Glutamatergic neuron (in vitro differentiated cells): Measurements from ENCODE around the gene AMPH. TPM values are rescaled to one million over a fixed set of nuclear protein-coding genes. Genes with fewer than 3 reads are reported as not detected.
A peak's percentile ranks its signal among the peaks of the same experiment; 100 is the strongest.

Experiments
- DNase-seq: peaks from one replicate; pipeline ENCODE4 v3.0.0; 2022
- H3K27ac Mint-ChIP-seq: one replicate; pipeline ENCODE4 v1.8.0; 2020; ENCODE audit warnings: mild to moderate bottlenecking, mixed read lengths, inconsistent platforms; ENCODE audit not compliant: unreplicated experiment
- H3K27me3 Mint-ChIP-seq: one replicate; pipeline ENCODE4 v1.8.0; 2020; ENCODE audit warnings: mild to moderate bottlenecking, moderate library complexity, mixed read lengths, inconsistent platforms; ENCODE audit not compliant: unreplicated experiment
- H3K36me3 Mint-ChIP-seq: one replicate; pipeline ENCODE4 v1.8.0; 2020; ENCODE audit warnings: mild to moderate bottlenecking, mixed read lengths, inconsistent platforms; ENCODE audit not compliant: unreplicated experiment
- H3K4me1 Mint-ChIP-seq: one replicate; pipeline ENCODE4 v1.8.0; 2020; ENCODE audit warnings: mild to moderate bottlenecking, low read depth, mixed read lengths, inconsistent platforms; ENCODE audit not compliant: unreplicated experiment
- H3K4me3 Mint-ChIP-seq: one replicate; pipeline ENCODE4 v1.8.0; 2020; ENCODE audit warnings: mild to moderate bottlenecking, mixed read lengths, inconsistent platforms; ENCODE audit not compliant: unreplicated experiment
- H3K9me3 Mint-ChIP-seq: one replicate; pipeline ENCODE4 v1.8.0; 2020; ENCODE audit warnings: mild to moderate bottlenecking, moderate library complexity, mixed read lengths, inconsistent platforms; ENCODE audit not compliant: unreplicated experiment
- total RNA-seq: library from RNA; stranded (reverse); fragmentation: NEBNext Ultra II Directional; extraction: Animal tissue kit (Norgen Biotek cat#: 25700); gene quantifications from one replicate; pipeline ENCODE4 v1.2.1, GENCODE V29; 2021; ENCODE audit not compliant: unreplicated experiment
- TF ChIP-seq, protein P1 (sequence below): fragments of 200-600 bp; sonication (generic); IDR thresholded peaks from one replicate; pipeline ENCODE4 v1.5.0; 2021; ENCODE audit not compliant: partially characterized antibody, unreplicated experiment

AMPH gene
- total RNA-seq, 1 donor from 2014 or later = 9.4 TPM

DNA sequence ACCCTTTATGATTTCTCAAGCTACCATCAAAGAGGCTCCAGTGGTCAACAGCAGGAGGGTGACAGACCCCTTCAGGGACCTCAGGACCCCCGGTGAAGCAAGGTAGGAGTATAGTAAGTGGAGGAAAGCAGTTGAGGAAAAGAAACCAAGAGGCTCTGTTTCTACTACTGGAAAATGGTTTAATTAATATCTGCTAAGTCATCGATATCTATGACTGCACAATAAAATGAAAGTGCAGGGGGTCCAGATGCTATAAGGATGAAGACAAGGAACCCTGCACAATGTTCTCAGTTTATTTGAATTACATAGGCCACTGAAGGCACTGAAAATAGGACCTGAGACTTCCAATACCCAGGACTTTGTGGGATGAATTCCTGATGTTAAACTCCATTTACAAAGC, 23.7 kb downstream of the AMPH start:
- Mint-ChIP-seq H3K4me1 (no peaks in the 10 kb centered on the region), H3K9me3 (no peaks in the 10 kb centered on the region), H3K36me3 (no peaks in the 10 kb centered on the region), H3K27me3 (peaks cover 3% of the 10 kb centered on the region), H3K4me3 (no peak overlapping the region), H3K27ac (no peak overlapping the region)
- DNase-seq = no peak
- TF ChIP-seq, protein P1, sequence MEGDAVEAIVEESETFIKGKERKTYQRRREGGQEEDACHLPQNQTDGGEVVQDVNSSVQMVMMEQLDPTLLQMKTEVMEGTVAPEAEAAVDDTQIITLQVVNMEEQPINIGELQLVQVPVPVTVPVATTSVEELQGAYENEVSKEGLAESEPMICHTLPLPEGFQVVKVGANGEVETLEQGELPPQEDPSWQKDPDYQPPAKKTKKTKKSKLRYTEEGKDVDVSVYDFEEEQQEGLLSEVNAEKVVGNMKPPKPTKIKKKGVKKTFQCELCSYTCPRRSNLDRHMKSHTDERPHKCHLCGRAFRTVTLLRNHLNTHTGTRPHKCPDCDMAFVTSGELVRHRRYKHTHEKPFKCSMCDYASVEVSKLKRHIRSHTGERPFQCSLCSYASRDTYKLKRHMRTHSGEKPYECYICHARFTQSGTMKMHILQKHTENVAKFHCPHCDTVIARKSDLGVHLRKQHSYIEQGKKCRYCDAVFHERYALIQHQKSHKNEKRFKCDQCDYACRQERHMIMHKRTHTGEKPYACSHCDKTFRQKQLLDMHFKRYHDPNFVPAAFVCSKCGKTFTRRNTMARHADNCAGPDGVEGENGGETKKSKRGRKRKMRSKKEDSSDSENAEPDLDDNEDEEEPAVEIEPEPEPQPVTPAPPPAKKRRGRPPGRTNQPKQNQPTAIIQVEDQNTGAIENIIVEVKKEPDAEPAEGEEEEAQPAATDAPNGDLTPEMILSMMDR = no peak

DNA sequence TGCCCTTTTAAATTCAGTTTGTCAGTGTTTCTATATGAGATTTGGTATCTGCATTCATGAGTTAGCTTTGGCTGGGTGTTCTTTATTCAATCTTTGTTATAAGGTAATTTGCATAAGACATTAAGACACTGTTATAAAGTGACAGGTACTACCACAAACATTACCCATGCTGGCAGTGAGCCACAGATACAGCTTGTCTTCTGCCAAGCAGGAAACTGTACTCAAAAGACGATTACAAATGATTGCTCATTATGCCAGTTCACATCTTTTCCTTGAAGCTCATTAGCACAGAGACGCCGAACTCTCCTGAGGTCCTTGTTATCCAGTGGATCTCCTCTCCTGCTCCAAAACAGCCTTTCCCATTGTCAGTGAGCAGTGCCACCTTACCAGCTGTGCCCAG, 30.4 kb downstream of the AMPH start:
- Mint-ChIP-seq H3K4me1 (no peaks in the 10 kb centered on the region), H3K9me3 (peaks cover 3% of the 10 kb centered on the region), H3K27ac (no peak overlapping the region), H3K27me3 (peaks cover 3% of the 10 kb centered on the region), H3K4me3 (no peak overlapping the region), H3K36me3 (no peaks in the 10 kb centered on the region)
- TF ChIP-seq, protein P1 = no peak
- no peak for DNase-seq

DNA sequence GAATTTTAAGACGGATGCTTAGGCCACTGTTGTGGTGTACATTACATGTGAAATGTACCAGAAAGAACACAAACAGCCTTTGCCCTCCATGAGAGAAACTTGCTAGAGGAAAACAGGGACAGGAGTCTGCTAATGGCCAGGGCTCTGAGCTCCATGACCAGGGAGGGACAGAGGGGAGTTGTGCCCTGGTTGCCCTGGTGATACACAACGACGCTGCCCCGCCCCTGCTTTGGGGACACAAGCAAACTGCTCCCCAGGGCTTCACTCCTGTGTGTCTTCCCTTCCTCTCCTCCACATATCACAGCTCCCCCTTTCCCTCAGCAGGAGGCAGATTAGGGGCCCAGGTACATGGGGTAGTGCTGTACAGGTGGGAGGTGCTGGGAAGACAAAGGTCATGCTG, 36.2 kb downstream of the AMPH start:
- Mint-ChIP-seq H3K4me1 (peaks cover 2% of the 10 kb centered on the region), H3K9me3 (peaks cover 7% of the 10 kb centered on the region), H3K4me3 (no peak overlapping the region), H3K27me3 (no peaks in the 10 kb centered on the region), H3K36me3 (no peaks in the 10 kb centered on the region), H3K27ac (no peak overlapping the region)
- TF ChIP-seq, protein P1 = no peak
- DNase-seq = peak; percentile 21

DNA sequence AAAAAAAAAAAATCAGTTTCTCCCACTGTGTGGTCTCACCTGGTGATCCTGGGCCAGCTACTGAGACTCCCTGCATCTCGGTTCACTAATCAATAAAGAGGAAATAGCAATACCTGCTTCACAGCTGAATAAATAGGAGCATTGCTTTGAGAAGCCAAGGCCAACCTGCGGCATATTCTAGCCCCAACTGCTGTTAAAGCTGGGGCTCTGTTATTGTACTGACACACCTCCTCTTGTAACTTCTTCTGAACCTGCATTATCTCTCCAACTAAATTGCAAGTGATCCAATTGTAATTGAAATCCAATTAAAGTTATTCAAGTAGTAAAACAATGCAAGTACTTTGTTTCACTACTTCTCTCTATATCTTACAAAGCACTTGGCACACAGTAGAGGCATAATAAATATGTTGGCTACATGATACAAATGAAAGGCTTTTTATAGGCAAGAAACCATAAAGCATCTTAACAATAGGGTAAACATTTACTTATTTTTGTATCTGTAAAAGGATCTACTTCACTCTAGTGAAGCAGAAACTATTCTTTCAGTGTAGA, 38.4 kb downstream of the AMPH start:
- H3K36me3 Mint-ChIP-seq = no peaks in the 10 kb centered on the region
- no peaks in the 10 kb centered on the region for H3K27me3 Mint-ChIP-seq
- TF ChIP-seq, protein P1 = no peak
- peaks cover 7% of the 10 kb centered on the region for H3K9me3 Mint-ChIP-seq
- no peak overlapping the region for H3K4me3 Mint-ChIP-seq
- no peak overlapping the region for H3K27ac Mint-ChIP-seq
- no peak for DNase-seq
- peaks cover 2% of the 10 kb centered on the region for H3K4me1 Mint-ChIP-seq

DNA sequence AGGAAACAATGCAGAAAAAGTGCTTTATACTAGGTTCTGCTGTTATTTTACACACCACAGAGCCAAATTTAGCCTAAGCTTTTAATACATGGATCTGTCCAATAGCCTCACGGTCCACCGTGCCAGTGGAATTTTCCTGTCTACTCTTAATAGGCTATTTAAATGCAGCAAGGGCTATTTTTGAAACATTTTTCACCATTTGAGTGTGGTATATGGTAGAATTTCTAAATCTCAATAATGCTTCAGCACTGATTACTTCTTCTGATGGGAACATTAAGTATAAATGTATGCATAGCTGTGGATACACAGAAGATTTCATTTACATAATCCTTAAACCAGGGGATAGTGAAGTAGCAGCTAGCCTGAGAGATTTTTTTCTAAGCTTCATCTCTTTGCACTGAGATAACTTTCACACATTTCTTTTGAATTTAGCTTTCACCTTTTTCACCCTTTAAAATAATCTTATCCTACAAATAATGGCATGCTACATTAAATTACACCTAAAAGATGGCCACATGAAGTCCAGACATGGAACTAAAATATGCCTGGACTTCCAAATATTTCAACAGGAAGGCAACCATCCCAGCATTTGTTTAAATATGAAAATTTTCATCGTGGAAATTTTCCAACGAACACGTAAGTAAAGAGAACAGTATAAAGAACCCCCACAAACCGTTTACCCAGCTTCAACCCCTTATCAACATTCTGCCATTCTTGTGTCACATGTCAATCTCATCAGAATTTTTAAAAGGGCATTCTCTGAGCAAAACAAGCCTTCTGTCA, 45.4 kb downstream of the AMPH start:
- H3K9me3 Mint-ChIP-seq = no peaks in the 10 kb centered on the region
- DNase-seq = no peak
- TF ChIP-seq, protein P1 = no peak
- no peak overlapping the region for H3K4me3 Mint-ChIP-seq
- H3K4me1 Mint-ChIP-seq = no peaks in the 10 kb centered on the region
- H3K27ac Mint-ChIP-seq = no peak overlapping the region
- no peaks in the 10 kb centered on the region for H3K36me3 Mint-ChIP-seq
- H3K27me3 Mint-ChIP-seq = no peaks in the 10 kb centered on the region
